GM20431 (cell line): Measurements from ENCODE around the gene ISOC2.
"Not testable (repeated sequence)": the region's sequence is repeated elsewhere in the genome, so short reads cannot be mapped to it uniquely, and the experiment has no call there.

Experiments used
- in situ Hi-C: fragments of 300-500 bp; cut with MseI, MboI; formaldehyde crosslinking; loops from one replicate; pipeline ENCODE4 v1.15.0; 2020; ENCODE audit warnings: low sequenced_read_pairs; ENCODE audit not compliant: unreplicated experiment

Gene ISOC2

GRCh38 chr19:55419624-55420236, 41.7 kb downstream of the ISOC2 start:
- in situ Hi-C loops: no loop called here

GRCh38 chr19:55419103-55419502, 42.3 kb downstream of the ISOC2 start:
- in situ Hi-C loops: no loop called here

GRCh38 chr19:55418185-55418584, 43.3 kb downstream of the ISOC2 start:
- in situ Hi-C loops: no loop called here

GRCh38 chr19:55410168-55410567, 51.3 kb downstream of the ISOC2 start:
- in situ Hi-C loops: no loop called here

DNA sequence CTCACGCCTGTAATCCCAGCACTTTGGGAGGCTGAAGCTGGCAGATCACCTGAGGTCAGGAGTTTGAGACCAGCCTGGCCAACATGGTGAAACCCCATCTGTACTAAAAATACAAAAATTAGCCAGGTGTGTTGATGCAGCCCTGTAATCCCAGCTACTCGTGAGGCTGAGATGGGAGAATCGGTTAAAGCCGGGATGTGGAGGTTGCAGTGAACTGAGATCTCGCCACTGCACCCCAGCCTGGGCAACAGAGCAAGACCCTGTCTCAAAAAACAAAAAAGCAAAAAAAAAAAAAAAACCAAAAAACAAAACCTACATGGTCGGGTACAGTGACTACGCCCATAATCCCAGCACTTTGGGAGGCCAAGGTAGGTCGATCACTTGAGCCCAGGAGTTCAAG, 52.3 kb downstream of the ISOC2 start:
- in situ Hi-C loops: not testable (repeated sequence)

GRCh38 chr19:55408533-55408872, 52.9 kb downstream of the ISOC2 start:
- in situ Hi-C loops: no loop called here

- in situ Hi-C loops: no loop called here
These were observed 53.5 kb downstream of the ISOC2 start for GRCh38 chr19:55407800-55408532.

GRCh38 chr19:55407550-55407799, 54.0 kb downstream of the ISOC2 start, which contains the start of gene UBE2S:
Gene UBE2S, minus strand, starts transcription at chr19:55407788. Its CDS starts 199 bp downstream, at chr19:55407589.
- in situ Hi-C loops: not testable (repeated sequence)

- in situ Hi-C loops: no loop called here
These were observed 54.5 kb downstream of the ISOC2 start for GRCh38 chr19:55406826-55407549.

- in situ Hi-C loops: no loop called here
These were observed 55.2 kb downstream of the ISOC2 start for GRCh38 chr19:55406091-55406825.

DNA sequence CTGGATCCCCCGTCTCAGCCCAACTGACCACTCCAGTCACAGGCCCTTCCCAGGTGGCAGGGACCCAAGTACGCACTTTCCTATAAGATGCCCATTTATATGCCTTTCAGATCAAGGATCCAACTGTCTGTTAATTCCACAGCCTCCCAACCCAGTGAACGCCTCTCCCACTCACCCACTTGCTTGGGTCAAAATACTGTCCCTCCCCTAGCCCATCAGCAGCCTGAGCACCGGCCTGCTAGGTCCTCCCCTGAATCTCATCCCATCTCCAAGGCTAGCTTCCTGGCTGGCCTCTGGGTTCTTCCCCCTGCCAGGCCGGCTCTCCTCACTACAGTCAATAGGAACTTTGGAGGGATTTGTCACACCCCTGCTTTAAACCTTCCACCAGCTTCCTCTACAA, 55.8 kb downstream of the ISOC2 start:
- in situ Hi-C loops: no loop called here
